Choroid plexus epithelial cell (primary cell): Measurements from ENCODE around the gene C5orf63.

ENCODE experiments used
- DNase-seq: peaks from one replicate; pipeline ENCODE4 v3.0.0-alpha.2; 2010; ENCODE audit warnings: low read depth
- H3K4me3 ChIP-seq: 2 replicates; pipeline ENCODE4 v1.5.1; 2011; ENCODE audit warnings: low read depth, mild to moderate bottlenecking, control low read depth, low read length, moderate library complexity
- CTCF ChIP-seq: conservative IDR thresholded peaks from 2 replicates; pipeline ENCODE4 v1.5.1; 2011; ENCODE audit warnings: low read depth, mild to moderate bottlenecking, control low read depth, inconsistent platforms, low read length, moderate library complexity

C5orf63 gene

GRCh38 chr5:127051591-127051990 is 21.7 kb downstream of the C5orf63 start:
- H3K4me3 ChIP-seq = no peak overlapping the region
- no peak for TF ChIP-seq CTCF
- DNase-seq = no peak

GRCh38 chr5:127046343-127047072 is 26.8 kb downstream of the C5orf63 start:
- no peak for DNase-seq
- TF ChIP-seq CTCF = no peak
- no peak overlapping the region for H3K4me3 ChIP-seq

GRCh38 chr5:127042593-127042992 is 30.7 kb downstream of the C5orf63 start:
- peak; percentile 70 for DNase-seq
- peak; percentile 57 for TF ChIP-seq CTCF
- no peak overlapping the region for H3K4me3 ChIP-seq

- DNase-seq = peak; percentile 66
- TF ChIP-seq CTCF = no peak
- no peak overlapping the region for H3K4me3 ChIP-seq
These were observed 31.7 kb downstream of the C5orf63 start for GRCh38 chr5:127041571-127041970.

GRCh38 chr5:127040796-127041520 is 32.3 kb downstream of the C5orf63 start:
- DNase-seq = peak; percentile 55
- no peak for TF ChIP-seq CTCF
- no peak overlapping the region for H3K4me3 ChIP-seq

- H3K4me3 ChIP-seq = no peak overlapping the region
- DNase-seq = peak; percentile 19
- no peak for TF ChIP-seq CTCF
These were observed 34.8 kb downstream of the C5orf63 start for GRCh38 chr5:127038550-127038949.
